DOHH2 (cell line): ENCODE measurements around the gene BAIAP2.

ENCODE experiments used
- CTCF ChIP-seq: fragments of 200-600 bp; sonication (generic); IDR thresholded peaks from one replicate; pipeline ENCODE4 v1.5.1; 2014; ENCODE audit warnings: antibody characterized with exemption, mild to moderate bottlenecking, low read depth, low read length; ENCODE audit not compliant: poor library complexity, severe bottlenecking
- EZH2phosphoT487 ChIP-seq: fragments of 200-600 bp; sonication (generic); IDR thresholded peaks from 2 replicates; pipeline ENCODE4 v1.6.1; 2017; ENCODE audit warnings: borderline replicate concordance, mild to moderate bottlenecking, antibody characterized with exemption, low read length, moderate library complexity, mixed read lengths

- TF ChIP-seq CTCF = no peak
- TF ChIP-seq EZH2phosphoT487 = no peak
Observed at GRCh38 chr17:81097943-81098308, 63.0 kb downstream of the BAIAP2 start.
